K562 (cell line): ENCODE measurements around the gene PRR23E. TPM values are rescaled to one million over a fixed set of nuclear protein-coding genes. Genes with fewer than 3 reads are reported as not detected.

Experiments
- ATAC-seq: fragments of 200-7000 bp; cut with Tn5 transposase; 3 replicates; pipeline ENCODE4 v1.9.1; 2020; ENCODE audit warnings: moderate library complexity
- BruUV-seq: library from RNA; stranded (reverse); fragments of 400-500 nt; replicated peaks from 2 replicates; lab custom pipeline; 2021; lab: Mats Ljungman, UMichigan
- CTCF ChIA-PET: fragments of 300-600 bp; formaldehyde crosslinking; extraction: SDS; loops from one replicate; lab custom pipeline; 2021; ENCODE audit warnings: low intra/inter-chr PET ratio; lab: Yijun Ruan, JAX
- POLR2A ChIA-PET: fragments of 300-600, 350-650 bp; sonication (Branson Sonifier 250); formaldehyde crosslinking; extraction: SDS; loops from one replicate; lab custom pipeline; 2021; ENCODE audit warnings: antibody characterized with exemption, inconsistent platforms; lab: Yijun Ruan, JAX
- DNase-seq, 4 experiments: peaks; one replicate each; pipeline versions ENCODE4 v3.0.0 to v3.0.0-alpha.2; 2011 to 2018; ENCODE audit warnings: low spot score in 3 of 4, mixed read lengths in 3 of 4; ENCODE audit errors: extremely low read depth in 1 of 4
- FAIRE-seq: peaks from 2 replicates; lab custom pipeline; 2011; peaks lifted over from hg19 to GRCh38; lab: Jason Lieb, UNC
- H2AFZ ChIP-seq: 2 replicates; pipeline ENCODE4 v1.6.0; 2011; ENCODE audit warnings: low read depth, low read length, control low read depth, inconsistent platforms
- H3K27ac ChIP-seq: fragments of 200-600 bp; 3 replicates; pipeline ENCODE4 v1.8.0; 2011; ENCODE audit warnings: low read depth, mild to moderate bottlenecking, control low read depth, inconsistent platforms, low read length, moderate library complexity, mixed read lengths; ENCODE audit errors: extremely low read depth
- H3K27me3 ChIP-seq, 2 experiments: fragments of 300-600 bp in 1 of 2; 2 replicates in 1 of 2; 3 replicates in 1 of 2; pipeline versions ENCODE4 v1.6.0 to v1.8.0; 2011; ENCODE audit warnings: inconsistent platforms in 2 of 2, low read length in 2 of 2, mild to moderate bottlenecking in 1 of 2, mixed read lengths in 1 of 2, moderate library complexity in 1 of 2; ENCODE audit not compliant: control insufficient read depth in 2 of 2, insufficient read depth in 2 of 2
- H3K36me3 ChIP-seq: fragments of 300-600 bp; 3 replicates; pipeline ENCODE4 v1.8.0; 2011; ENCODE audit warnings: mild to moderate bottlenecking, low read length, inconsistent platforms; ENCODE audit not compliant: control insufficient read depth, insufficient read depth
- H3K4me1 ChIP-seq, 2 experiments: fragments of 200-600 bp in 1 of 2; replicated peaks in 1 of 2; 2 replicates in 1 of 2; 3 replicates in 1 of 2; pipeline versions ENCODE4 v1.5.1 to v1.8.0; 2011; ENCODE audit warnings: inconsistent platforms in 2 of 2, low read length in 2 of 2, mild to moderate bottlenecking in 1 of 2, mixed read lengths in 1 of 2, moderate library complexity in 1 of 2; ENCODE audit not compliant: control insufficient read depth in 2 of 2, insufficient read depth in 2 of 2
- H3K4me2 ChIP-seq: 2 replicates; pipeline ENCODE4 v1.6.1; 2011; ENCODE audit warnings: low read length, control low read depth, inconsistent platforms, mixed read lengths; ENCODE audit not compliant: insufficient read depth
- H3K4me3 ChIP-seq: fragments of 200-600 bp; sonication (generic), shearing (Covaris generic); 2 replicates; pipeline ENCODE4 v1.5.1; 2016; ENCODE audit warnings: control low read depth, inconsistent platforms
- H3K79me2 ChIP-seq: fragments of 200-600 bp; 3 replicates; pipeline ENCODE4 v1.8.0; 2011; ENCODE audit warnings: low read length, inconsistent platforms; ENCODE audit not compliant: control insufficient read depth, insufficient read depth
- H3K9ac ChIP-seq, 2 experiments: 2 replicates each; pipeline versions ENCODE4 v1.6.0 to v1.6.1; 2011; ENCODE audit warnings: low read depth in 2 of 2, low read length in 2 of 2, control low read depth in 1 of 2, inconsistent platforms in 1 of 2, mild to moderate bottlenecking in 1 of 2, mixed read lengths in 1 of 2; ENCODE audit not compliant: insufficient read depth in 1 of 2
- H3K9me1 ChIP-seq: one replicate; pipeline ENCODE4 v1.6.0; 2011; ENCODE audit warnings: inconsistent platforms, mild to moderate bottlenecking, low read length, moderate library complexity; ENCODE audit not compliant: control insufficient read depth, insufficient read depth
- H3K9me3 ChIP-seq: replicated peaks from 2 replicates; pipeline ENCODE4 v1.5.1; 2011; ENCODE audit warnings: low read depth, low read length, inconsistent platforms; ENCODE audit not compliant: control insufficient read depth, insufficient read depth
- H4K20me1 ChIP-seq: replicated peaks from 2 replicates; pipeline ENCODE4 v1.6.1; 2011; ENCODE audit warnings: low read length, inconsistent platforms, mixed read lengths; ENCODE audit not compliant: control insufficient read depth, insufficient read depth
- MBD1 ChIP-seq: fragments of 250-450 bp; sonication (Bioruptor Pico); IDR thresholded peaks from 2 replicates; pipeline ENCODE4 v1.8.0; 2022; ENCODE audit warnings: inconsistent platforms
- WGBS: fragments of 100-300 bp; shearing (Covaris generic); methylation state at CpG from one replicate; pipeline ENCODE4 v1.1.6; 2016; ENCODE audit warnings: low coverage, mixed read lengths; ENCODE audit not compliant: insufficient coverage; ENCODE audit errors: missing lambda C conversion rate; 5-methylcytosine and 5-hydroxymethylcytosine counted together
- in situ Hi-C: fragments of 300-500 bp; cut with MboI; formaldehyde crosslinking; loops from 4 replicates; pipeline ENCODE4 v1.15.0; 2018; ENCODE audit warnings: inconsistent platforms, mixed read lengths
- intact Hi-C: fragments of 100-400 bp; cut with micrococcal nuclease; formaldehyde crosslinking; loops from 2 replicates; pipeline ENCODE4 v1.14.2; 2022
- polyA plus RNA-seq, 8 experiments: library from polyadenylated mRNA; depleted of rRNA in 4 of 8; stranded (reverse) in 5 of 8; unstranded in 3 of 8; fragments of >200 nt; fragmentation: Nextera tagmentation in 2 of 8; fragmentation: Illumina TruSeq in 1 of 8; extraction: Ambion mirVana in 2 of 8; extraction: Trizol in 1 of 8; gene quantifications; 2 replicates each; pipeline versions ENCODE4 v1.2.1 to v1.2.3, GENCODE V29; 2011 to 2014; ENCODE audit warnings: inconsistent platforms in 1 of 8, missing spikeins in 1 of 8
- total RNA-seq, 7 experiments: library from RNA; depleted of rRNA in 6 of 7; stranded (reverse); fragments of >200 nt in 6 of 7; fragmentation: Illumina TruSeq in 2 of 7; extraction: Trizol in 2 of 7; gene quantifications; 2 replicates each; pipeline versions ENCODE4 v1.2.1 to v1.2.3, GENCODE V29; 2011 to 2021; ENCODE audit warnings: low replicate concordance in 1 of 7

PRR23E gene
- total and polyA plus RNA-seq, 9 of the 15 experiments (the other 6 are each of a cell fraction or from before 2014, with no cell fraction given) = not detected

- WGBS = 0% methylated on average over 4 of the region's 4 CpGs
- no peak for FAIRE-seq
Observed at GRCh38 chr3:127222163-127222562, 29.2 kb downstream of the PRR23E start.

More at GRCh38 chr3:127222163-127222562, 29.2 kb downstream of the PRR23E start:
- Histone ChIP-seq H3K9ac (no peak overlapping the region), H4K20me1 (no peaks in the 10 kb centered on the region), H3K4me1 (no peaks in the 10 kb centered on the region; a peak in 1 of 5 replicates), H3K9me1 (no peaks in the 10 kb centered on the region), H2AFZ (no peak overlapping the region), H3K36me3 (no peaks in the 10 kb centered on the region), H3K79me2 (no peaks in the 10 kb centered on the region), H3K4me3 (no peak overlapping the region)
- no peak for DNase-seq
- no TSS peak for BruUV-seq
- in situ Hi-C loops = no loop called here
- TF ChIP-seq MBD1 (CRISPR knock-in tag) = no peak
- TF ChIP-seq, all 486 proteins: peak for 0
- POLR2A ChIA-PET = interaction anchor here (2.0 kb wide), 1 partner anchor 18 kb away, joined by 8 read pairs; no protein-coding TSS in a partner anchor
- Histone ChIP-seq H3K4me2 (no peak overlapping the region), H3K9me3 (no peaks in the 10 kb centered on the region), H3K27ac (no peak overlapping the region), H3K27me3 (peaks cover under 1 to 12% of the 10 kb centered on the region in 2 experiments; a peak in 3 of 5 replicates)
- CTCF ChIA-PET = no interaction called here
- ATAC-seq = no peak
- intact Hi-C loops = no loop called here
